T follicular helper cell (primary cell): Measurements from ENCODE around the gene OR51S1.
"Not testable (repeated sequence)": the region's sequence is repeated elsewhere in the genome, so short reads cannot be mapped to it uniquely, and the experiment has no call there.

Experiments
- DNase-seq: peaks from one replicate; pipeline ENCODE4 v3.0.0-alpha.2; 2020; ENCODE audit warnings: low read depth

The OR51S1 gene

GRCh38 chr11:4808476-4808875 lies 40.5 kb downstream of the OR51S1 start:
- DNase-seq: no peak

- no peak for DNase-seq
Observed at GRCh38 chr11:4804280-4804679, 44.7 kb downstream of the OR51S1 start, which contains the start of gene OR52R1. TSS of gene OR52R1 (minus strand) at chr11:4804380. CDS start at chr11:4804380, 0 bp downstream.

GRCh38 chr11:4801316-4801715 lies 47.7 kb downstream of the OR51S1 start:
- not testable (repeated sequence) for DNase-seq

- no peak for DNase-seq
Observed at GRCh38 chr11:4798427-4799183, 50.4 kb downstream of the OR51S1 start.
